ENCODE results near the gene ZNF746. TPM values are rescaled to one million over a fixed set of nuclear protein-coding genes. Genes with fewer than 3 reads are reported as not detected.
A peak's percentile ranks its signal among the peaks of the same experiment; 100 is the strongest.

The ZNF746 gene
- total and polyA plus RNA-seq, 9 of the 15 experiments (the other 6 are each of a cell fraction or from before 2014, with no cell fraction given): 1.7 to 31.6 (median 13.3) TPM

- no peak for TF ChIP-seq PBX2 (CRISPR knock-in tag; IDR thresholded peaks at IDR 0.05; ENCODE audit: low read depth)
- no peak for TF ChIP-seq PBX2 (tag; conservative IDR thresholded peaks at IDR 0.05; ENCODE audit: low read depth)
- TF ChIP-seq GTF2E2 (tag; IDR thresholded peaks at IDR 0.05): no peak
- TF ChIP-seq ZKSCAN3 (CRISPR knock-in tag; IDR thresholded peaks at IDR 0.05): no peak
- TF ChIP-seq ZFP36 (IDR thresholded peaks at IDR 0.05; ENCODE audit: low read depth, low read length, partially characterized antibody): peak; percentile 89
- TF ChIP-seq, protein P1, sequence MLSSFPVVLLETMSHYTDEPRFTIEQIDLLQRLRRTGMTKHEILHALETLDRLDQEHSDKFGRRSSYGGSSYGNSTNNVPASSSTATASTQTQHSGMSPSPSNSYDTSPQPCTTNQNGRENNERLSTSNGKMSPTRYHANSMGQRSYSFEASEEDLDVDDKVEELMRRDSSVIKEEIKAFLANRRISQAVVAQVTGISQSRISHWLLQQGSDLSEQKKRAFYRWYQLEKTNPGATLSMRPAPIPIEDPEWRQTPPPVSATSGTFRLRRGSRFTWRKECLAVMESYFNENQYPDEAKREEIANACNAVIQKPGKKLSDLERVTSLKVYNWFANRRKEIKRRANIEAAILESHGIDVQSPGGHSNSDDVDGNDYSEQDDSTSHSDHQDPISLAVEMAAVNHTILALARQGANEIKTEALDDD (IDR thresholded peaks at IDR 0.05): no peak
- TF ChIP-seq CHD1 (IDR thresholded peaks at IDR 0.05; ENCODE audit: low read length): peak; percentile 60
- no peak for TF ChIP-seq MXI1 (IDR thresholded peaks at IDR 0.05; ENCODE audit: low read depth, low read length)
- TF ChIP-seq, protein P2, sequence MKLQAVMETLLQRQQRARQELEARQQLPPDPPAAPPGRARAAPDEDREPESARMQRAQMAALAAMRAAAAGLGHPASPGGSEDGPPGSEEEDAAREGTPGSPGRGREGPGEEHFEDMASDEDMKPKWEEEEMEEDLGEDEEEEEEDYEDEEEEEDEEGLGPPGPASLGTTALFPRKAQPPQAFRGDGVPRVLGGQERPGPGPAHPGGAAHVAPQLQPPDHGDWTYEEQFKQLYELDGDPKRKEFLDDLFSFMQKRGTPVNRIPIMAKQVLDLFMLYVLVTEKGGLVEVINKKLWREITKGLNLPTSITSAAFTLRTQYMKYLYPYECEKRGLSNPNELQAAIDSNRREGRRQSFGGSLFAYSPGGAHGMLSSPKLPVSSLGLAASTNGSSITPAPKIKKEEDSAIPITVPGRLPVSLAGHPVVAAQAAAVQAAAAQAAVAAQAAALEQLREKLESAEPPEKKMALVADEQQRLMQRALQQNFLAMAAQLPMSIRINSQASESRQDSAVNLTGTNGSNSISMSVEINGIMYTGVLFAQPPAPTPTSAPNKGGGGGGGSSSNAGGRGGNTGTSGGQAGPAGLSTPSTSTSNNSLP (IDR thresholded peaks at IDR 0.05; ENCODE audit: borderline replicate concordance, low read depth, low read length): no peak
- TF ChIP-seq ZFP1 (CRISPR knock-in tag; IDR thresholded peaks at IDR 0.05): 0 out of 2 replicates have a peak, but pooled peaks have one; percentile 41
- TF ChIP-seq CBX1 (IDR thresholded peaks at IDR 0.05; ENCODE audit: low read depth): peak; percentile 100
- no peak for TF ChIP-seq HNRNPL (IDR thresholded peaks at IDR 0.05; ENCODE audit: low read depth, low read length)
- no peak for TF ChIP-seq ZC3H4 (CRISPR knock-in tag; IDR thresholded peaks at IDR 0.05; ENCODE audit: borderline replicate concordance)
- TF ChIP-seq CHAMP1 (IDR thresholded peaks at IDR 0.05): no peak
- no peak for TF ChIP-seq CXXC5 (CRISPR knock-in tag; IDR thresholded peaks at IDR 0.05)
- TF ChIP-seq ZNF324 (CRISPR knock-in tag; IDR thresholded peaks at IDR 0.05): no peak
These were observed 31.6 kb upstream of the ZNF746 start (continued) for GRCh38 chr7:149529136-149529718.

Measured in K562 (cell line).